Rectal smooth muscle tissue (tissue), 1 donor: ENCODE data around the gene CSKMT.
A peak's percentile ranks its signal among the peaks of the same experiment; 100 is the strongest.

ENCODE experiments used
- H3K27ac ChIP-seq: one replicate; pipeline ENCODE4 v1.7.0; 2013; ENCODE audit warnings: low read depth, low read length, inconsistent platforms
- H3K27me3 ChIP-seq: one replicate; pipeline ENCODE4 v1.7.0; 2013; ENCODE audit warnings: low read length; ENCODE audit not compliant: control insufficient read depth, insufficient read depth
- H3K36me3 ChIP-seq: one replicate; pipeline ENCODE4 v1.7.0; 2013; ENCODE audit warnings: low read length; ENCODE audit not compliant: control insufficient read depth, insufficient read depth
- H3K4me1 ChIP-seq: one replicate; pipeline ENCODE4 v1.7.0; 2013; ENCODE audit warnings: low read length; ENCODE audit not compliant: control insufficient read depth, insufficient read depth
- H3K4me3 ChIP-seq: one replicate; pipeline ENCODE4 v1.7.0; 2013; ENCODE audit warnings: low read length
- H3K9ac ChIP-seq: one replicate; pipeline ENCODE4 v1.7.0; 2013; ENCODE audit warnings: low read length

Gene CSKMT

DNA sequence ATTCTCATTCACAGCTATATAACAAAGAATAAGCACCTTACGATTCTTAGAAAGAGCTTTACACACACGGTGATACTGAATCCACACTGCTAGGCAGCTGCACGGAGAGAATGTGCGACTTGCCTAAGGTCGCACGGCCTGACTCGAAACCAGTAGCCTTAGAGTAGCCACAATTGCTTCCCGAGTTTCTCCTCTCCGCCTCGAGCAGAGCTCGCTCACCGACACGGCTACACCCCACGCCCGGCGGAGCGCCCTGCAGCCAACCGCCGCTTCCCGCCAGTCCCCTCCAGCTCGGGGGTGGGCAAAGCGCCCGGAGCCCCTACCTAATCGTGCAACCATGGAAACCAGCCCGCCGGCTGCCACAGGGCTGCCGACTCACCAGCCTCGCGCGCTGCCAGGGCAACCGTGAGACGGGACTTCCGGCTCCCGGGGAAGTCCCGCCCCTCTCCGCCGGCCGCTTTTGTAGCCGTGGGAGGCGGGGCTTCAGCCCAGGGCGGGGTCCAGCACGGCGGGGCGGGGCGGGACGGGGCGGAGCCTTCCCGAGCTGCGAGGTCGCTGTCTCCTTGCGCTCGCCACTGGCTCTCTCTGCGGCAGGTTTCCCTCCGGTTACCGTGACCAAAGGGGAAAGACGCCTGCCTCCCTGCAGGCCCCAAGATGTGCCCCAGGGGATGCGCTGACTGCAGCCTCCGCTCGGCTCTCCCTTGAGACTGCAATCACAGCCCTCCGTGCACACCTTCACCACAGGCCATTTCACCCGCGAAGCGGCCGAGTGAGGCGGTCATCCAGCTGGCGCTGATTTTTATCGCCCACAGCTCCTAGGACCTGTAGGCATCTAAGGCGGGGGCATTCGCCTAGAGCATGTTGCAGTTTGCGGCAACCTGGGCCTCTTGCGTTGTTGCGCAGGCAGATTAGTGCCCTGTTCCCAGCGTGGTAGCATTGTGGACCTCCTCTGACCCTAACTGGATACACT is 41.1 kb downstream of the CSKMT start:
- Histone ChIP-seq H3K4me3 (peak overlapping the region; percentile 91), H3K36me3 (no peaks in the 10 kb centered on the region), H3K9ac (peak overlapping the region; percentile 53), H3K4me1 (peaks cover 17% of the 10 kb centered on the region), H3K27me3 (no peaks in the 10 kb centered on the region), H3K27ac (peak overlapping the region; percentile 87)

DNA sequence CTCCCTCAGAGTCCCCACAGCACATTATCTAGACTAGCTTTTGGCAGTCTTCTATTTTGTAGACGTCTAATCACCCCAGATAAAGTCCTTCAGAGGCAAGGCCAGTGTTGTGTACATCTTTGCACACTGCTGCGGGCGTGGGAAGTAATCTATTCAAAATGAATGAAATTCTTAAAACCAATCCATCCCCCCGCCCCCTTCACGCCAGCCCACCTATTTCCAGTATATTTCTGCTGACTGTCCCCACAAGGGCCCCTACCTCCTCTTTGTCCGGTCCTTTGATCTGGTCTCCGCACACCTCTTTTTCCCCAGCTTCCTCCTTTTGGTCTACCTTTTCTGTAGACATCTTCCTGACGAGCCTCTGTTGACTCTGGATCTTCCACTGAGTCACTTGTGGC is 41.7 kb downstream of the CSKMT start:
- Histone ChIP-seq H3K36me3 (no peaks in the 10 kb centered on the region), H3K27me3 (no peaks in the 10 kb centered on the region), H3K4me1 (peaks cover 17% of the 10 kb centered on the region), H3K9ac (peak overlapping the region; percentile 53), H3K4me3 (peak overlapping the region; percentile 87), H3K27ac (peak overlapping the region; percentile 87)

DNA sequence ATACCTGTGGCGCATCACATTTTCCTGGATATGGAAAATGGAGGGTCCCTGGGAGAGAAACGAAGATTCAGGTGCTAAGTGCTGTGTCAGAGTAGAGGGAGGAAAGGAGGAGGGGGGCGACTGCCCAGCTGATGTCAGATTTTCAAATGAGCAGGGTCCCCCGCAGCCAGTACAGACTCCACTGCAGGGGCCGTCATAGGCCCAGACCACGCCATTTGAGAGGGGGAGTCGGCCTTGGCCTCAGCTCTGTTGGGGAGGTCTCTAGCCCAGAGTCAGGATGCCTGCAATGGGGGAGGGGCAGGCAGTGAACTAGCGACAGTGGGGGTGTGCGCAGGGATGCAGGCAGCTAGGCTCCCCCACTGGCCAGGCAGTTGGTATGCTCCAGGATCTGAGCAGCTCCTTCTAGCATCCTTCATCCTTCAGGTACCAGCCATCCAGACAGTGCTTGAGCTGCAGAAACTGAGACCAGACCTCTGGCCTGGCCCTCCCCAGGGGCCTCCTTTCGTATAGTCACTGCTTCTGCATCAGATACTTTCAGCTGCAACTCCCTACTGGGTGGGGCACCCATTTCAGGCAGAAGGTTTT is 42.3 kb downstream of the CSKMT start, which contains the start of the genes BSCL2 and GNG3:
Gene BSCL2, minus strand, starts transcription at position 148 of the 585 bp plus-strand sequence. CDS start 229 bp downstream, outside the sequence.
Gene GNG3, plus strand, starts transcription at position 400 of the 585 bp plus-strand sequence. CDS start 620 bp downstream, outside the sequence.
- H3K9ac ChIP-seq, result peak within 1 kb of the TSS; percentile 53
- peak within 1 kb of the TSS; percentile 87 for H3K27ac ChIP-seq
- H3K36me3 ChIP-seq, result peaks cover 4% of the 10 kb centered on the region
- H3K27me3 ChIP-seq, result no peaks in the 10 kb centered on the region
- H3K4me1 ChIP-seq, result peaks cover 17% of the 10 kb centered on the region
- H3K4me3 ChIP-seq, result peak within 1 kb of the TSS; percentile 91

DNA sequence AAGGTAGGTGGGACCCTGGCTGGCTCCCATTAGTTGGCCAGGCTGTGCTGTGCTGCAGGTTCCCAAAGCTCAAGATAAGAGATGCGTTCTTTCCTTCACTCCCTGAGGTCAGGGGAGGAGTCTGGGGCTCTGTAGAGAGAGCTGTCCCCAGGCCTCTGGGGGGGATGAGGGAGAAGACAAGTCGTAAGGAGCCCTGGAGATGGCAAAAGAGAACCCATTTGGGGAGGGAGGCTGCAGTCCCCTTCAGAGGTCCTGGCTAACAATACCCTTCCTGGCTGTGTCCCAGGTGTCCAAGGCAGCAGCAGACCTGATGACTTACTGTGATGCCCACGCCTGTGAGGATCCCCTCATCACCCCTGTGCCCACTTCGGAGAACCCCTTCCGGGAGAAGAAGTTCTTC is 43.3 kb downstream of the CSKMT start:
- peak overlapping the region; percentile 82 for H3K9ac ChIP-seq
- H3K27ac ChIP-seq, result no peak overlapping the region
- peak overlapping the region; percentile 91 for H3K4me3 ChIP-seq
- no peaks in the 10 kb centered on the region for H3K27me3 ChIP-seq
- H3K4me1 ChIP-seq, result peaks cover 17% of the 10 kb centered on the region
- peaks cover 7% of the 10 kb centered on the region for H3K36me3 ChIP-seq

DNA sequence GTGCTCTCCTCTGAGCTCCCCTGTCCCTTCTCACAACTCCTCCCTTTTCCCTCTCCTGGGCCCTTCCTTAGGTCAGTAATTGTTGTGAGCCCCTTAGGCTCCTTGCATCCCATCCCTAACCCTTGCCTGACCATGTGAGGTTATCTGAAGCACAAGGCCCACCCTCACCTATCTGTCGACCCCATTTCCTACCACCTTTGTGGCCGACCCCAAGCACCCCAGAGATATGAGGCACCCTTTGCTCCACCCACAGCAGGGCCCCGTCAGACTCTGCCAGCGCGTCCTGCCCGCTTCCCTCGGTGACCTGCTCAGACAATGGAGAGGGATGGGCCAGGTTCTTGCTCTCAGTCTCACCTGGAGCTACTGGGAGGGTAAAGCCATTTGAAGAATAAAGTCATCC is 43.7 kb downstream of the CSKMT start:
- Histone ChIP-seq H3K27ac (peak overlapping the region; percentile 78), H3K4me3 (peak overlapping the region; percentile 91), H3K9ac (peak overlapping the region; percentile 82), H3K27me3 (no peaks in the 10 kb centered on the region), H3K4me1 (peaks cover 17% of the 10 kb centered on the region), H3K36me3 (peaks cover 8% of the 10 kb centered on the region)

DNA sequence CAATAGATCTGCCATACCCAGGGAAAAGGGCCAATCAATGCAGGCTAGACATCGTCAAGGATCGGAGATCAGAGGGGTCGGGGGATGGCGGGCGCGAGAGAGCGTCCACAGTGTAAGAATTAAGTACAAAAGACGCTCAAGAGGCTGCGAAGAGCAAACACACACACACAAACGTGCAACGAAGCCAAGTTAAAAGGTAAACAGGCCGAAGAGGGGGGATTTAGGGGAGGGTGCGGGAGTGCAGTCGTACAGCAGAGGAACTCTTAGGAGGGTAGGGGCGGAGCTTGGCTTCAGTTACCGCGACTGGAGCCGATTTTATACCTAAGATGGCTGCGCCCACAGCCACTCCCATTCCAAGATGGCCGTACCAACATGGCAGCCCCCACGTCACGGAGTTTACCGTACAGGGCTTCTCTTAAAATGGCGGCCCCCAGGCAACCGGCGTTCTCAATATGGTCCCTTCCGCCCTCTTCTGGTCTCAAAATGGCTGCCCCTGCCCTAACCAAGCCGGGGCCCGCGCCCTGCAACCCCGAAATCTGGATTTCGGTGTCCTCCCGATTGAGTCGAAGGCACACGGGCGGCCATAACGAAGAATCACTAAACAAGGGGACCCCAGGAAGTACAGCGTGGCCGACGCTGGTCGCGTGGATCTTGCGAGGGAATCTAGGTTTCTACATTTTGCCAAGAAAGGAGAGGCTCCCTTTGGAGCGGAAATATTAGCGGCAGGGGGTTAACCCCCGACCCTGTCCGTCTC is 44.3 kb downstream of the CSKMT start:
- peaks cover 13% of the 10 kb centered on the region for H3K36me3 ChIP-seq
- H3K4me1 ChIP-seq, result peaks cover 17% of the 10 kb centered on the region
- no peaks in the 10 kb centered on the region for H3K27me3 ChIP-seq
- H3K4me3 ChIP-seq, result peak overlapping the region; percentile 91
- peak overlapping the region; percentile 95 for H3K27ac ChIP-seq
- H3K9ac ChIP-seq, result peak overlapping the region; percentile 82

DNA sequence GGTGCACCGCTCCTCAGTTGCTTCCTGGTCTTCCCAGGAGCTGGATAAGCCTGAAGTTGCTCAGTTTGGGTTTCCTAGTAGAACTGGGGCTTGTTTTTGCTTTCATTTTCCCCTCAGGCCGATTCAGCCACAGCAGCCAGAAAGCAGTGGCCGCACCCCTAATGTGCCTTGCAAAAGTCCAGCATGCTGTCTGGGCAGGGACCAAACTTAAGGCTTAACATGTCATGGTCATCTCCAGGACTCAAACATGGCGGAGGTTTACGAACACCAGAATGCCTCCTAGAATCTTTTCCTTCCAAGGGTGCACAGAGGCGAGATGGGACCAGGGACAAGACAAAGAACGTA is 44.9 kb downstream of the CSKMT start:
- Histone ChIP-seq H3K27me3 (no peaks in the 10 kb centered on the region), H3K9ac (peak overlapping the region; percentile 80), H3K36me3 (peaks cover 17% of the 10 kb centered on the region), H3K4me3 (peak overlapping the region; percentile 80), H3K4me1 (peaks cover 17% of the 10 kb centered on the region), H3K27ac (peak overlapping the region; percentile 95)

DNA sequence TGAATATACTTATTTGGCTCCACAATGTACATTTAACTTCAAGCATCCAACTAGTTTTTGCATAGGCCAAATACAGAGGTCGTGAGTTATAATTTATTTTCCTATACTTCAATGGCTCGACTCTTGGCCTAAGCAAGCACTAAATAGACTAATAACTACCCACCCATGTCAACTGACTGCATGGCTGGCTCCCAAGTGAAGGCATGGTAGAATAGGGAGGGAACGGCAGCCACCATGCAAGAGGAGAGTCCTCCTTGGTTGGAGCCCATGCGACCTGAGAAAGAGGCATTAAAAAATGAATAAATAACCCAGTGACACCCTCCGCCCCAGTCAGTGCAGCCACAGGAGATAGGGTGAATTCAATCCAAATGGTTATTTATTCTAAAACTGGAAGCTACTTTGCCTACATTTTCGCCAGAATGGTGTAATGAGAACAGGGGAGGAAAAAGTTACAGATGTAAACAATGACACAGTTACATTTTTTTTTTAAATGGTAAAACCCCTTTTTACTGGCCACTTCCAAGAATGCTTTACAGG is 47.2 kb downstream of the CSKMT start:
- Histone ChIP-seq H3K27ac (no peak overlapping the region), H3K36me3 (peaks cover 38% of the 10 kb centered on the region), H3K27me3 (no peaks in the 10 kb centered on the region), H3K4me3 (no peak overlapping the region), H3K4me1 (peaks cover 11% of the 10 kb centered on the region), H3K9ac (no peak overlapping the region)

DNA sequence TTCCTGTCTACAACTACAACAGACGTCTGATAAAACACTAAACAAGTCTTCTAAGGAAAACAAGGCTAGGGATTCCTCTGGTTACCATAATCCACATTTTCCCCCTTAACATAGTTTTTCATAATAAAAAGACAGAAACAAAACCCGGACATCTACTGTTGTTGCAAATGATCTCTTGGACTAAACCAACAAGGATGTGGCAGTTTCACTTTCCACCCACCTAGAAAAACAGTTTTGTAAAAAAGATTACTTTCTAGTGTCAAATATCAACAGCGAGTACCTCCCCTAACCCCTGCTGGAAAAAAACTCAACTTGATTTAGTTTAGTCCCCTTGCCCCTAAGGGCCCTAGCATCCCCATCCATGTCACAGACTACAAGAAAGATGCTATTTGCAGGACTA is 47.7 kb downstream of the CSKMT start:
- Histone ChIP-seq H3K4me1 (peaks cover 11% of the 10 kb centered on the region), H3K9ac (no peak overlapping the region), H3K36me3 (peaks cover 39% of the 10 kb centered on the region), H3K27me3 (no peaks in the 10 kb centered on the region), H3K27ac (no peak overlapping the region), H3K4me3 (no peak overlapping the region)

DNA sequence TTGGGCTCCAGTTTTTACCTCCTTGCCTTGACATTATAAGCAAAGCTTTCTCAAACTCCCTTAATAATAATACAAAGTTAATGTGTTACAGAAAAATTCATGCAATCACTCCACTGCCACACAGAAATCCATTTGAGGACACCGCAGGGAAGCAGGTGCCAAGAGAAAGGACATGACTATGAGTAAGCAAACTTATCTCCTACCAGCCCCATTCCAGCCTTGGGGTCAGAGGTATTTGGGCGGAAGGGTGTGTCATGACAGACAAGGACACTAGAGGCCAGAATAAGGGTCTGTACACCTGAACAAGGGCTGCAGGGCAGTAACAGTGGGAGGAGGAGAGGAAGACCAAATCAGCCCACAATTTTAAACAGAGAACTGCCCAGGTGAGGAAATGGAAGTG is 48.2 kb downstream of the CSKMT start:
- H3K27me3 ChIP-seq, result no peaks in the 10 kb centered on the region
- H3K4me3 ChIP-seq, result no peak overlapping the region
- no peak overlapping the region for H3K27ac ChIP-seq
- peaks cover 11% of the 10 kb centered on the region for H3K4me1 ChIP-seq
- H3K9ac ChIP-seq, result no peak overlapping the region
- peaks cover 39% of the 10 kb centered on the region for H3K36me3 ChIP-seq

DNA sequence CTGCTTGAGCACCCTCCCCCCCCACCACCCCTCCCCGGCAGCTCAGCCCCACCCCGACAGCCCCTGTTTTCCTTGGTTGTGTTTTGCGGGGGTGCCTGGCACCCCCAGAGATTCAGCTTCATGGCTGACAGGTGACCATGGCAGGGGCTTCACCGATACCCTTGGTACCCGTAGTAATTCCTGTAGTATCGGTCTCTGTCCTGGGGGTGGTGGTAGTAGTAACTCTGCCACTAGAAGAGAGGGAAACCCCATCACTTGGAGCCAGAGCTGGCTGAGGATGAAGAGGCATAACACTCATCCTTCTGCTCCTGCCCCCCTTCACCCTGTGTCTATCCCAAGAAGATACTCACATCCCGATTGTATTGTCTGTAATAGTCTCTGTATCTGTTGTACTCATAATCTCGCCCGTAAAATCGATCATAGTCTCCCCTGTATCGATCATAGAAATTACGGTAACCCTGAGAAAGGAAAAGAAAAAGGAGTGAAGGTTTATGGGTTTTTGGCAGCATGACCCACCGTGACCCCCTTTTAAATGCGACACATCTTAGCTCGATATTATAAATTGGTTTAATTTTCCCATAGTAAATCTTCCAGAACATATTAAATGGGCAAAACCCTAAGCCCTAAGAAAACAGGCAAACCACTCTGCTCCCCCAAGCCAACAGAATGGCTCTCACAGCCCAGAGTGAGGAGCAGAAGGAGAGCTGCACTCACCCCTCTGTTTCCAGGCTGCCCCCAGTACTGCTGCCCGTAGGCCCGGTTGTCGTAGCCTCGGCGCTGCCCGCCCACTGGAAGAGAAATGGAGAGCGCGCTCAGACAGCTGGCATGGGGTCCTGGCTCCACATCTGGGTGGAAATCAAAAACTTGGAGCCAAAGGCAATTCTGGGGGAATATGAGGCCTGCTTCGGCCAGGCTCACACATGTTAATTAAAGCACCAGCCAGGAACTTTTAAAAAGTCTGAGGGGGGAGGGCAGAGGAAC is 50.3 kb downstream of the CSKMT start:
- H3K27me3 ChIP-seq, result no peaks in the 10 kb centered on the region
- no peaks in the 10 kb centered on the region for H3K4me1 ChIP-seq

More for the DNA sequence above, 50.3 kb downstream of the CSKMT start:
- H3K4me3 ChIP-seq, result no peak overlapping the region
- peaks cover 55% of the 10 kb centered on the region for H3K36me3 ChIP-seq
- H3K9ac ChIP-seq, result no peak overlapping the region
- no peak overlapping the region for H3K27ac ChIP-seq
